ENCODE measurements around the gene IL1RAPL1.

- TF ChIP-seq, protein P1, sequence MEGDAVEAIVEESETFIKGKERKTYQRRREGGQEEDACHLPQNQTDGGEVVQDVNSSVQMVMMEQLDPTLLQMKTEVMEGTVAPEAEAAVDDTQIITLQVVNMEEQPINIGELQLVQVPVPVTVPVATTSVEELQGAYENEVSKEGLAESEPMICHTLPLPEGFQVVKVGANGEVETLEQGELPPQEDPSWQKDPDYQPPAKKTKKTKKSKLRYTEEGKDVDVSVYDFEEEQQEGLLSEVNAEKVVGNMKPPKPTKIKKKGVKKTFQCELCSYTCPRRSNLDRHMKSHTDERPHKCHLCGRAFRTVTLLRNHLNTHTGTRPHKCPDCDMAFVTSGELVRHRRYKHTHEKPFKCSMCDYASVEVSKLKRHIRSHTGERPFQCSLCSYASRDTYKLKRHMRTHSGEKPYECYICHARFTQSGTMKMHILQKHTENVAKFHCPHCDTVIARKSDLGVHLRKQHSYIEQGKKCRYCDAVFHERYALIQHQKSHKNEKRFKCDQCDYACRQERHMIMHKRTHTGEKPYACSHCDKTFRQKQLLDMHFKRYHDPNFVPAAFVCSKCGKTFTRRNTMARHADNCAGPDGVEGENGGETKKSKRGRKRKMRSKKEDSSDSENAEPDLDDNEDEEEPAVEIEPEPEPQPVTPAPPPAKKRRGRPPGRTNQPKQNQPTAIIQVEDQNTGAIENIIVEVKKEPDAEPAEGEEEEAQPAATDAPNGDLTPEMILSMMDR (IDR thresholded peaks at IDR 0.05): no peak
- no peak for TF ChIP-seq POLR2A (IDR thresholded peaks at IDR 0.05)
These were observed 1285.6 kb downstream of the IL1RAPL1 start for GRCh38 chrX:29872831-29873230.
